A673 (cell line): ENCODE data around the gene NEK1. TPM values are rescaled to one million over a fixed set of nuclear protein-coding genes. Genes with fewer than 3 reads are reported as not detected.

Experiments
- BruUV-seq: library from RNA; stranded (reverse); fragments of 400-500 nt; replicated peaks from 2 replicates; lab custom pipeline; 2021; lab: Mats Ljungman, UMichigan
- CTCF ChIA-PET: fragments of 300-600 bp; sonication (Branson Sonifier 250); formaldehyde crosslinking; loops from one replicate; lab custom pipeline; 2022; ENCODE audit warnings: antibody characterized with exemption; lab: Charles Lee
- POLR2A ChIA-PET: fragments of 300-600 bp; sonication (Branson Sonifier 250); formaldehyde crosslinking; loops from one replicate; lab custom pipeline; 2022; ENCODE audit warnings: antibody characterized with exemption; ENCODE audit not compliant: low non-redundant PET; lab: Charles Lee
- DNase-seq: peaks from one replicate; pipeline ENCODE4 v3.0.0-alpha.2; 2015; ENCODE audit warnings: low spot score
- H3K27ac ChIP-seq: fragments of 200-600 bp; sonication (generic); 2 replicates; pipeline ENCODE4 v1.5.1; 2016; ENCODE audit warnings: mixed run types, low read depth, mild to moderate bottlenecking, mixed read lengths, antibody characterized with exemption, low read length; ENCODE audit not compliant: poor library complexity, severe bottlenecking
- H3K27me3 ChIP-seq: fragments of 200-600 bp; sonication (generic); replicated peaks from 2 replicates; pipeline ENCODE4 v1.6.1; 2017; ENCODE audit warnings: mixed run types, low read depth, mild to moderate bottlenecking, mixed read lengths, antibody characterized with exemption, low read length; ENCODE audit not compliant: insufficient read depth, poor library complexity
- H3K36me3 ChIP-seq: fragments of 200-600 bp; sonication (generic); 2 replicates; pipeline ENCODE4 v1.6.1; 2016; ENCODE audit warnings: mixed run types, mild to moderate bottlenecking, mixed read lengths, antibody characterized with exemption, low read length; ENCODE audit not compliant: insufficient read depth, poor library complexity, severe bottlenecking
- H3K4me1 ChIP-seq: fragments of 200-600 bp; sonication (generic); 2 replicates; pipeline ENCODE4 v1.6.1; 2017; ENCODE audit warnings: mixed run types, mild to moderate bottlenecking, mixed read lengths, antibody characterized with exemption, low read length; ENCODE audit not compliant: insufficient read depth, poor library complexity, severe bottlenecking
- H3K4me3 ChIP-seq: fragments of 200-600 bp; sonication (generic); 2 replicates; pipeline ENCODE4 v1.5.1; 2016; ENCODE audit warnings: low read depth, mixed run types, mild to moderate bottlenecking, mixed read lengths, low read length; ENCODE audit not compliant: poor library complexity, severe bottlenecking
- H3K9me3 ChIP-seq: fragments of 200-600 bp; sonication (generic); 2 replicates; pipeline ENCODE4 v1.6.1; 2016; ENCODE audit warnings: mixed run types, low read depth, mild to moderate bottlenecking, mixed read lengths, antibody characterized with exemption, low read length; ENCODE audit not compliant: poor library complexity, severe bottlenecking
- EZH2 ChIP-seq: fragments of 200-600 bp; sonication (generic); IDR thresholded peaks from 2 replicates; pipeline ENCODE4 v1.6.1; 2017; ENCODE audit warnings: borderline replicate concordance, low read depth, mild to moderate bottlenecking, mixed read lengths, antibody characterized with exemption, low read length; ENCODE audit not compliant: poor library complexity, severe bottlenecking
- intact Hi-C: fragments of 100-400 bp; cut with micrococcal nuclease; formaldehyde crosslinking; loops from one replicate; pipeline ENCODE4 v1.10.0; 2022; ENCODE audit not compliant: unreplicated experiment
- total RNA-seq: library from RNA; stranded (reverse); gene quantifications from 2 replicates; pipeline ENCODE4 v1.2.3, GENCODE V29; 2021
- TF ChIP-seq, protein P1 (sequence below): fragments of 300-800, 200-600 bp; sonication (generic); conservative IDR thresholded peaks from 2 replicates; pipeline ENCODE4 v1.5.1; 2017; ENCODE audit warnings: low read depth, mild to moderate bottlenecking, antibody characterized with exemption, low read length, moderate library complexity, mixed read lengths

Gene NEK1
- total RNA-seq, 1 experiment from 2014 or later = 12.9 TPM

GRCh38 chr4:169493164-169493524, 119.2 kb downstream of the NEK1 start:
- DNase-seq = no peak
- Histone ChIP-seq H3K27ac (no peak overlapping the region), H3K9me3 (no peaks in the 10 kb centered on the region), H3K27me3 (no peaks in the 10 kb centered on the region), H3K36me3 (no peaks in the 10 kb centered on the region), H3K4me3 (no peak overlapping the region), H3K4me1 (no peaks in the 10 kb centered on the region)
- TF ChIP-seq EZH2 = no peak
- TF ChIP-seq, protein P1, sequence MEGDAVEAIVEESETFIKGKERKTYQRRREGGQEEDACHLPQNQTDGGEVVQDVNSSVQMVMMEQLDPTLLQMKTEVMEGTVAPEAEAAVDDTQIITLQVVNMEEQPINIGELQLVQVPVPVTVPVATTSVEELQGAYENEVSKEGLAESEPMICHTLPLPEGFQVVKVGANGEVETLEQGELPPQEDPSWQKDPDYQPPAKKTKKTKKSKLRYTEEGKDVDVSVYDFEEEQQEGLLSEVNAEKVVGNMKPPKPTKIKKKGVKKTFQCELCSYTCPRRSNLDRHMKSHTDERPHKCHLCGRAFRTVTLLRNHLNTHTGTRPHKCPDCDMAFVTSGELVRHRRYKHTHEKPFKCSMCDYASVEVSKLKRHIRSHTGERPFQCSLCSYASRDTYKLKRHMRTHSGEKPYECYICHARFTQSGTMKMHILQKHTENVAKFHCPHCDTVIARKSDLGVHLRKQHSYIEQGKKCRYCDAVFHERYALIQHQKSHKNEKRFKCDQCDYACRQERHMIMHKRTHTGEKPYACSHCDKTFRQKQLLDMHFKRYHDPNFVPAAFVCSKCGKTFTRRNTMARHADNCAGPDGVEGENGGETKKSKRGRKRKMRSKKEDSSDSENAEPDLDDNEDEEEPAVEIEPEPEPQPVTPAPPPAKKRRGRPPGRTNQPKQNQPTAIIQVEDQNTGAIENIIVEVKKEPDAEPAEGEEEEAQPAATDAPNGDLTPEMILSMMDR = 0 out of 2 replicates have a peak, but pooled peaks have one; percentile 23
- ChIA-PET POLR2A (no interaction called here), CTCF (no interaction called here)
- intact Hi-C loops = loop anchor here (2.0 to 5.0 kb wide), 3 partner anchors 570 to 1311 kb away; no protein-coding TSS in a partner anchor
- no TSS peak for BruUV-seq

DNA sequence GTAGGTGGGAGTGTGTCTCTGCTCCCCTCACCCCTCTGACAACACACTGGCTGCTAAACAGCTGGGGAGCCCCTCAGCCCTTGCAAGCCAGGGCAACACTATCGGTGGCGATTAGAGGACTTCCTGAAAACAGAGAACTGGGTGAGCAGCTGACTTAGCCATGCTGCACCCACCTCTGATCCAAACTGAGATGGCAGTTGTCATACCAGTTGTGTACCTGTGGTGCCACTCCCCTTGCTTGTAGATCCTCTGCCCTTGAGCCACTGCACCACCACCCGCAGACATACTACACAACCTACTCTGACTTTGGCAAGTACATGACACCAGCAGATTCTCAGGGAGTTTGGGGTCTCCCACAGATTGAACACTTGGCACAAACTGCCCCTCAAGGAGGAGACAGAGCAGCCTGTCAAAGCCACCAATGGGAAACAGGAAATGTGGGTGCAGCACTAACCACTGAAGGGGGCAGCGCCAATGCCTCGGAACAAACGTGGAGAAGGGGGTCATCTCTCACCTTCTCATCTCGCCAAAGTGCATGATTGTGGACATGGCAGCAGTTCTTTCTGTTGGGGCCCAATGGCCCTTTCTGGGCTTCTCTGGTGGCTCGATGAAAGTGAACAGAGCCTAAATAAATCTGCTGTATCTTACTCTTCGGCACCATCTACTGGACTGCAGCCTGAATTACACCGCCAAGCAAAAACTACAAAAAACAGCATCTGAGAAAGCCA, 119.8 kb downstream of the NEK1 start:
- Histone ChIP-seq H3K27ac (no peak overlapping the region), H3K4me3 (no peak overlapping the region), H3K4me1 (no peaks in the 10 kb centered on the region), H3K27me3 (no peaks in the 10 kb centered on the region), H3K36me3 (no peaks in the 10 kb centered on the region), H3K9me3 (no peaks in the 10 kb centered on the region)
- no peak for TF ChIP-seq EZH2
- TF ChIP-seq, protein P1 = peak; percentile 82
- CTCF ChIA-PET = no interaction called here
- BruUV-seq = no TSS peak
- peak; percentile 62 for DNase-seq
- intact Hi-C loops = loop anchor here (2.0 to 5.0 kb wide), 3 partner anchors 570 to 1310 kb away; no protein-coding TSS in a partner anchor
- POLR2A ChIA-PET = no interaction called here

GRCh38 chr4:169491211-169491610, 121.2 kb downstream of the NEK1 start:
- Histone ChIP-seq H3K4me1 (no peaks in the 10 kb centered on the region), H3K27me3 (no peaks in the 10 kb centered on the region), H3K36me3 (no peaks in the 10 kb centered on the region), H3K9me3 (no peaks in the 10 kb centered on the region), H3K27ac (no peak overlapping the region), H3K4me3 (no peak overlapping the region)
- no peak for TF ChIP-seq EZH2
- TF ChIP-seq, protein P1 = no peak
- intact Hi-C loops = loop anchor here (5.0 kb wide), 2 partner anchors 979 to 1309 kb away; no protein-coding TSS in a partner anchor
- POLR2A ChIA-PET = interaction anchor here (0.6 kb wide), 1 partner anchor 613 kb away, joined by 3 read pairs; no protein-coding TSS in a partner anchor
- DNase-seq = no peak
- no TSS peak for BruUV-seq
- CTCF ChIA-PET = no interaction called here
